LNCaP clone FGC (cell line): ENCODE results near the gene XRRA1.

ENCODE experiments used
- DNase-seq: peaks from one replicate; pipeline ENCODE4 v3.0.0-alpha.2; 2011; ENCODE audit warnings: low read depth
- H3K4me3 ChIP-seq: 2 replicates; pipeline ENCODE4 v1.5.1; 2011; ENCODE audit warnings: mild to moderate bottlenecking, low read depth, low read length, control low read depth
- CTCF ChIP-seq: IDR thresholded peaks from 2 replicates; pipeline ENCODE4 v1.5.1; 2012; ENCODE audit warnings: mild to moderate bottlenecking; ENCODE audit not compliant: control insufficient read depth, insufficient read depth; ENCODE audit errors: extremely low read depth

XRRA1 gene

GRCh38 chr11:74927496-74927895, 21.4 kb downstream of the XRRA1 start:
- TF ChIP-seq CTCF, result no peak
- no peak for DNase-seq
- no peak overlapping the region for H3K4me3 ChIP-seq

GRCh38 chr11:74926304-74927030, 22.4 kb downstream of the XRRA1 start:
- H3K4me3 ChIP-seq, result no peak overlapping the region
- no peak for DNase-seq
- TF ChIP-seq CTCF, result no peak

- no peak for DNase-seq
Observed at GRCh38 chr11:74925281-74925680, 23.6 kb downstream of the XRRA1 start.

DNA sequence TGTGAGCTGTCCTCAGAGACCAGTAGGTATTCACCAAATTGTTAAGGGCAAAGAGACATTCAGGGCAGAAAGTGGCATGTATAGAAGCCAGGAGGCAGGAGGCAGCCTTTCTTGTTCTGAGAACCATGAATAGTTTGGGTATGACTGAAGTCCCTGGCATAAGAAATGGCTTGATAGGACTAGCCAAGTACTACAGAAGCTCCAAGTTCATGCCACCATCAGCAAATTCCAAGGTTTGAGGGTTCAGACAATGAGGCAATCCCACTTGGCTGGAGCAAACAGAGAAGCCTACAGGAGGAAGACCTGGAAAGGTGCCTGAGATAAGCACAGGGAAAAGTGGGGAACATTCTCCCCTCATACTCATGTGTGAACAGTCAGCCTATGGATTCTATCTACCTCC, 25.8 kb downstream of the XRRA1 start:
- no peak for TF ChIP-seq CTCF
- no peak overlapping the region for H3K4me3 ChIP-seq
- DNase-seq, result no peak

More at GRCh38 chr11:74925281-74925680, 23.6 kb downstream of the XRRA1 start:
- H3K4me3 ChIP-seq, result no peak overlapping the region
- no peak for TF ChIP-seq CTCF

GRCh38 chr11:74909812-74910211, 39.1 kb downstream of the XRRA1 start:
- no peak for DNase-seq
- H3K4me3 ChIP-seq, result no peak overlapping the region
- no peak for TF ChIP-seq CTCF

GRCh38 chr11:74909385-74909784, 39.5 kb downstream of the XRRA1 start:
- H3K4me3 ChIP-seq, result no peak overlapping the region
- no peak for TF ChIP-seq CTCF
- no peak for DNase-seq

DNA sequence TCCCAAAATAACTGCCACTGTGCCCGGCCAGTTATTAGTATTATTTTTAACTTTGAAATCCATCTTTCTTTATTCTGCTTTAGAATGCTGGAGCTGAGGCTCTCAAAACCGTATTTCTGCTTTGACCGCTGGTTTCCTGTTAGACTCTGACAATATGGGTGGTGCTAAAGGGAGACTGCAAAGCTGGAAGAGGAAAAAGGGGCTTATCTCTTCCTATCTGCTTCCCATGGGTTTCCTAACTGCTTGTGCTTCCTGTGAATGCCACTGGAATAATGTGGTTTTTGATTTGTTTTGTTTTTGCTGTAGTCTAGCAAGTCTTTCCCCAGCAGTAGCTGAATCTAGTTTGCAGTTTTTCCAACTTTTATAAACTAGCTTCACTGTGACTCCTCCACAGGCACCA, 43.6 kb downstream of the XRRA1 start:
- no peak for TF ChIP-seq CTCF
- no peak for DNase-seq

More for the DNA sequence above, 43.6 kb downstream of the XRRA1 start:
- no peak overlapping the region for H3K4me3 ChIP-seq
